ENCODE measurements around the gene CAAP1. TPM values are rescaled to one million over a fixed set of nuclear protein-coding genes. Genes with fewer than 3 reads are reported as not detected.

Gene CAAP1
- polyA plus RNA-seq, 1 donor (not counting 4 experiments of a cell fraction or from before 2014, with no cell fraction given) = 14.4 TPM

GRCh38 chr9:26935847-26936246 is 43.2 kb upstream of the CAAP1 start:
- no peak for FAIRE-seq
- Histone ChIP-seq H3K4me2 (ENCODE audit: control insufficient read depth, extremely low read depth, insufficient read depth, low read depth, low read length) (no peak overlapping the region), H3K9me1 (ENCODE audit: control insufficient read depth, extremely low read depth, insufficient read depth, low read length) (no peaks in the 10 kb centered on the region), H3K36me3 (ENCODE audit: control insufficient read depth in 2 of 2, extremely low read depth in 1 of 2, insufficient read depth in 2 of 2, low read length in 2 of 2) (no peaks in the 10 kb centered on the region), H3K4me1 (ENCODE audit: control insufficient read depth, extremely low read depth, insufficient read depth, low read length) (no peaks in the 10 kb centered on the region), H3K4me3 (ENCODE audit: control insufficient read depth in 2 of 3, extremely low read depth in 1 of 3, insufficient read depth in 2 of 3, low read depth in 1 of 3, low read length in 3 of 3) (no peak overlapping the region), H4K20me1 (ENCODE audit: control insufficient read depth, extremely low read depth, insufficient read depth, low read length) (no peaks in the 10 kb centered on the region), H3K9ac (ENCODE audit: control insufficient read depth, extremely low read depth, insufficient read depth, low read length) (no peak overlapping the region), H2AFZ (ENCODE audit: control insufficient read depth, low read length) (no peak overlapping the region), H3K79me2 (ENCODE audit: control insufficient read depth, insufficient read depth, low read length) (peaks cover 63% of the 10 kb centered on the region), H3K27ac (ENCODE audit: control insufficient read depth, insufficient read depth, low read length) (no peak overlapping the region), H3K9me3 (ENCODE audit: control insufficient read depth, low read depth, low read length) (no peaks in the 10 kb centered on the region), H3K27me3 (ENCODE audit: control insufficient read depth, extremely low read depth, insufficient read depth, low read length) (no peaks in the 10 kb centered on the region)
- TF ChIP-seq, protein P1, sequence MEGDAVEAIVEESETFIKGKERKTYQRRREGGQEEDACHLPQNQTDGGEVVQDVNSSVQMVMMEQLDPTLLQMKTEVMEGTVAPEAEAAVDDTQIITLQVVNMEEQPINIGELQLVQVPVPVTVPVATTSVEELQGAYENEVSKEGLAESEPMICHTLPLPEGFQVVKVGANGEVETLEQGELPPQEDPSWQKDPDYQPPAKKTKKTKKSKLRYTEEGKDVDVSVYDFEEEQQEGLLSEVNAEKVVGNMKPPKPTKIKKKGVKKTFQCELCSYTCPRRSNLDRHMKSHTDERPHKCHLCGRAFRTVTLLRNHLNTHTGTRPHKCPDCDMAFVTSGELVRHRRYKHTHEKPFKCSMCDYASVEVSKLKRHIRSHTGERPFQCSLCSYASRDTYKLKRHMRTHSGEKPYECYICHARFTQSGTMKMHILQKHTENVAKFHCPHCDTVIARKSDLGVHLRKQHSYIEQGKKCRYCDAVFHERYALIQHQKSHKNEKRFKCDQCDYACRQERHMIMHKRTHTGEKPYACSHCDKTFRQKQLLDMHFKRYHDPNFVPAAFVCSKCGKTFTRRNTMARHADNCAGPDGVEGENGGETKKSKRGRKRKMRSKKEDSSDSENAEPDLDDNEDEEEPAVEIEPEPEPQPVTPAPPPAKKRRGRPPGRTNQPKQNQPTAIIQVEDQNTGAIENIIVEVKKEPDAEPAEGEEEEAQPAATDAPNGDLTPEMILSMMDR (optimal IDR thresholded peaks at IDR 0.05 in 1 of 3, IDR thresholded peaks at IDR 0.05 in 1 of 3, conservative IDR thresholded peaks at IDR 0.05 in 1 of 3; ENCODE audit: extremely low read depth in 1 of 3, insufficient read depth in 2 of 3, low read length in 3 of 3) = no peak
- no peak for TF ChIP-seq EZH2 (IDR thresholded peaks at IDR 0.05; ENCODE audit: low read length)
- dilution Hi-C loops (cut with MboI; ENCODE audit: extremely low pct_ligation_motif_present, low sequenced_read_pairs) = no loop called here
- DNase-seq (ENCODE audit: low read depth, low spot score) = no peak

DNA sequence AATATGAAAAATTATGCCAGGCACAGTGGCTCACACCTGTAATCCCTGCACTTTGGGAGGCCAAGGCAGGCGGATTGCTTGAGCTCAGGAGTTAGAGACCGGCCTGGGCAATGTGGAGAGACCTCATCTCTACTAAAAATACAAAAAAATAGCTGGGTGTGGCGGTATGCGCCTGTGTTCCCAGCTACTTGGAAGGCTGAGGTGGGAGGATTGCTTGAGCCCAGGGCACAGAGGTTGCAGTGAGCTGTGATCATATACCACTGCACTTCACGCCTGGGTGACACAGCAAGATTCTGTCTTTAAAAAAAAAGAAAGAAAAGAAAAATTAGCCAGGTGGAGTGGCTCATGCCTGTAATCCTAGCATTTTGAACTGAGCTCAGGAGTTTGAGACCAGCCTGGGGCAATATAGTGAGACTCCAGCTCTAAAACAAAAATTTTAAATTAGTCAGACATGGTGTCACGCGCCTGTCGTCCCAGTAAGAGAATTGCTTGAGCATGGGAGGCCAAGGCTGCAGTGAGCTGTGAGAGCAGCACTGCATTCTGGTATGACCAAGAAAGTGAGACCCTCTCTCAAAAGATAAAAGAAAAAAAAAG is 36.4 kb upstream of the CAAP1 start:
- dilution Hi-C loops (cut with MboI; ENCODE audit: extremely low pct_ligation_motif_present, low sequenced_read_pairs) = no loop called here
- Histone ChIP-seq H3K9ac (ENCODE audit: control insufficient read depth, extremely low read depth, insufficient read depth, low read length) (no peak overlapping the region), H3K36me3 (ENCODE audit: control insufficient read depth in 2 of 2, extremely low read depth in 1 of 2, insufficient read depth in 2 of 2, low read length in 2 of 2) (peaks cover 0 to 8% of the 10 kb centered on the region in 2 experiments), H3K9me1 (ENCODE audit: control insufficient read depth, extremely low read depth, insufficient read depth, low read length) (no peaks in the 10 kb centered on the region), H3K9me3 (ENCODE audit: control insufficient read depth, low read depth, low read length) (no peaks in the 10 kb centered on the region), H2AFZ (ENCODE audit: control insufficient read depth, low read length) (no peak overlapping the region), H3K79me2 (ENCODE audit: control insufficient read depth, insufficient read depth, low read length) (peaks cover 5% of the 10 kb centered on the region), H3K27me3 (ENCODE audit: control insufficient read depth, extremely low read depth, insufficient read depth, low read length) (no peaks in the 10 kb centered on the region), H4K20me1 (ENCODE audit: control insufficient read depth, extremely low read depth, insufficient read depth, low read length) (no peaks in the 10 kb centered on the region), H3K4me3 (ENCODE audit: control insufficient read depth in 2 of 3, extremely low read depth in 1 of 3, insufficient read depth in 2 of 3, low read depth in 1 of 3, low read length in 3 of 3) (no peak overlapping the region), H3K4me2 (ENCODE audit: control insufficient read depth, extremely low read depth, insufficient read depth, low read depth, low read length) (no peak overlapping the region), H3K27ac (ENCODE audit: control insufficient read depth, insufficient read depth, low read length) (no peak overlapping the region), H3K4me1 (ENCODE audit: control insufficient read depth, extremely low read depth, insufficient read depth, low read length) (no peaks in the 10 kb centered on the region)
- DNase-seq (ENCODE audit: low read depth, low spot score) = no peak
- no peak for FAIRE-seq
- TF ChIP-seq EZH2 (IDR thresholded peaks at IDR 0.05; ENCODE audit: low read length) = no peak
- TF ChIP-seq, protein P1 (optimal IDR thresholded peaks at IDR 0.05 in 1 of 3, IDR thresholded peaks at IDR 0.05 in 1 of 3, conservative IDR thresholded peaks at IDR 0.05 in 1 of 3; ENCODE audit: extremely low read depth in 1 of 3, insufficient read depth in 2 of 3, low read length in 3 of 3) = no peak
